OCI-LY3 (cell line): Measurements from ENCODE around the gene ANKIB1.

Experiments used
- H2AFZ ChIP-seq: fragments of 200-600, 300-600 bp; shearing (Covaris generic); 2 replicates; pipeline ENCODE4 v1.6.0; 2014; ENCODE audit warnings: antibody characterized with exemption, low read depth, low read length
- H3K27ac ChIP-seq: fragments of 200-600, 300-600 bp; sonication (generic); 2 replicates; pipeline ENCODE4 v1.5.1; 2014; ENCODE audit warnings: mild to moderate bottlenecking, low read length, moderate library complexity, mixed read lengths
- H3K27me3 ChIP-seq: fragments of 200-600, 300-600 bp; sonication (generic); 2 replicates; pipeline ENCODE4 v1.6.1; 2014; ENCODE audit warnings: low read depth, low read length, mixed read lengths
- H3K36me3 ChIP-seq: fragments of 200-600, 300-600 bp; sonication (generic); replicated peaks from 2 replicates; pipeline ENCODE3; 2014; ENCODE audit warnings: low read depth, low read length, mixed read lengths
- H3K4me1 ChIP-seq: fragments of 300-600, 200-600 bp; sonication (generic); 2 replicates; pipeline ENCODE4 v1.6.1; 2014; ENCODE audit warnings: low read length, mixed read lengths
- H3K4me2 ChIP-seq: fragments of 200-600, 300-600 bp; sonication (generic); 2 replicates; pipeline ENCODE4 v1.6.1; 2014; ENCODE audit warnings: low read length, mixed read lengths
- H3K4me3 ChIP-seq: fragments of 300-600, 200-600 bp; sonication (generic); 2 replicates; pipeline ENCODE4 v1.5.1; 2014; ENCODE audit warnings: antibody characterized with exemption, mild to moderate bottlenecking, low read length, moderate library complexity
- H3K79me2 ChIP-seq: fragments of 300-600, 200-600 bp; shearing (Covaris generic); 2 replicates; pipeline ENCODE4 v1.6.1; 2014; ENCODE audit warnings: mild to moderate bottlenecking, low read length, mixed read lengths
- H3K9ac ChIP-seq: fragments of 300-600, 200-600 bp; shearing (Covaris generic); 2 replicates; pipeline ENCODE4 v1.6.0; 2014; ENCODE audit warnings: mild to moderate bottlenecking, low read length, moderate library complexity
- H3K9me3 ChIP-seq: fragments of 200-600, 300-600 bp; shearing (Covaris generic); 2 replicates; pipeline ENCODE4 v1.6.1; 2014; ENCODE audit warnings: low read length, mixed read lengths; ENCODE audit not compliant: insufficient read depth
- H4K20me1 ChIP-seq: fragments of 200-600, 300-600 bp; sonication (generic); 2 replicates; pipeline ENCODE4 v1.6.1; 2016; ENCODE audit warnings: low read length, mixed read lengths; ENCODE audit not compliant: insufficient read depth
- CTCF ChIP-seq: fragments of 200-600, 300-600 bp; sonication (generic); IDR thresholded peaks from 2 replicates; pipeline ENCODE4 v1.5.1; 2014; ENCODE audit warnings: antibody characterized with exemption, low read length, low read depth
- EZH2phosphoT487 ChIP-seq: fragments of 200-600 bp; shearing (Covaris generic); IDR thresholded peaks from 2 replicates; pipeline ENCODE4 v1.6.1; 2018; ENCODE audit warnings: antibody characterized with exemption, mixed run types, low read depth

The ANKIB1 gene

GRCh38 chr7:92292981-92293380 lies 47.2 kb downstream of the ANKIB1 start:
- Histone ChIP-seq H3K36me3 (peaks cover 5% of the 10 kb centered on the region), H3K79me2 (peaks cover 11% of the 10 kb centered on the region; the same call in 1 of the 2 replicates), H3K4me1 (peaks cover 7% of the 10 kb centered on the region; the same call in 1 of the 2 replicates)

DNA sequence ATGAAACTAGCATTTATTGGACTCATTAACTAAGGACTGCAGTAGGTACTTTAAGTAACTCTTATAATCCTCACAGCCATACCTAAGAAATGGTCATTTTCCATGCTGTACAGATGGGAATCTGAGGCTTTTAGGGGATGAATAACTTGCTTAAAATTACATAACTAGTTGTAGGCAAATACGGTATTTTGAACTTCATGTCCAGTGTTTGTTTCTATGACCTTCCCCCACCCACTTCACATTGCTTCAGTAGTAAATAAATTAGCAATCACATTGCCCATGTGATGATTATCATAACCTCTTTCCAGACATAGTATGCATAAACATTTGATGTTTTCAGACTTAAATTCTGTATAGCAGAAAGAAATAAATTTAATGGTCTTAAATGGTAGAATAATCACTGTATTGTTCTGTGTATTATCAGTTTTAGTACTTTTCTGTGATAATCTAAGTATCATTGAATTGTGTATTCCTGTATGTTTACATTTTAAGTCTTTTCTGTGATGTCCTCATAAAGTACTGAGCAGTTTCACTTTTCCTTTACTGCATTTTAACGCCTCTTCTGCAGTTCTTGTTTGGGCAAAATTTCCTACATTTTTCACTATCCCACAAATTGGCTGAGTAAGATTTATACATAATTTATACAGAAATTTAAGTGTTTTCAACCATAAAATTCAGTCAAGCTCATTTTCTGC lies 48.3 kb downstream of the ANKIB1 start:
- Histone ChIP-seq H3K9ac (no peak overlapping the region), H3K4me1 (peaks cover 6% of the 10 kb centered on the region; the same call in 1 of the 2 replicates), H3K79me2 (0 out of 2 replicates have a peak, but pooled peaks cover 4% of the 10 kb centered on the region), H3K27me3 (no peaks in the 10 kb centered on the region), H3K4me2 (no peak overlapping the region), H3K27ac (no peak overlapping the region), H2AFZ (no peak overlapping the region), H4K20me1 (no peaks in the 10 kb centered on the region), H3K9me3 (no peaks in the 10 kb centered on the region), H3K4me3 (no peak overlapping the region), H3K36me3 (no peaks in the 10 kb centered on the region)
- TF ChIP-seq CTCF, result no peak
- TF ChIP-seq EZH2phosphoT487, result no peak

More at GRCh38 chr7:92292981-92293380, 47.2 kb downstream of the ANKIB1 start:
- Histone ChIP-seq H2AFZ (no peak overlapping the region), H3K4me2 (no peak overlapping the region), H3K27ac (no peak overlapping the region), H3K9me3 (no peaks in the 10 kb centered on the region), H3K9ac (no peak overlapping the region), H3K4me3 (no peak overlapping the region), H4K20me1 (no peaks in the 10 kb centered on the region), H3K27me3 (no peaks in the 10 kb centered on the region)
- TF ChIP-seq EZH2phosphoT487, result no peak
- no peak for TF ChIP-seq CTCF

DNA sequence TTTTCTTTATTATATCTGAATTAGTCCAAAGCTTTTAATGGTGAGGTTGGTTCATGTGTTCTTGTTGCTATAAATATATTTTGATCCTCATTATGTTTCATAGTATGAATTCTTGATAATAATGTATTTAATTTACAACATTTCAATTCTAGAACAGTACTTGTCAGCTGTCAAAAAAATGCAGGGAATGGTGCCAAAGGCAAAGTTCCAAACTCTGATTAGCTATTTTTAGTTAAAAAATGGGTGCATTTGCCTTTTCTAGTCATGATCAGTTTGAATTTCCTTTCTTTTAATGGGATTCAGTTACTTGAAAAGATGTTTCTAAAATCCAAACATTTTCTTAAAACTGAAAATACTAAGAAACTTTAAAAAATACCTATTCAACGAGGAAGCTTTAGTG lies 49.6 kb downstream of the ANKIB1 start:
- peaks cover 3% of the 10 kb centered on the region; the same call in 1 of the 2 replicates for H3K4me1 ChIP-seq
- no peak overlapping the region for H2AFZ ChIP-seq
- TF ChIP-seq CTCF (no peak), EZH2phosphoT487 (no peak)
- H3K27me3 ChIP-seq, result no peaks in the 10 kb centered on the region
- no peak overlapping the region for H3K9ac ChIP-seq
- no peak overlapping the region for H3K4me3 ChIP-seq
- no peak overlapping the region for H3K27ac ChIP-seq
- H3K79me2 ChIP-seq, result no peaks in the 10 kb centered on the region
- H3K36me3 ChIP-seq, result no peaks in the 10 kb centered on the region
- H3K4me2 ChIP-seq, result no peak overlapping the region
- H3K9me3 ChIP-seq, result no peaks in the 10 kb centered on the region
- no peaks in the 10 kb centered on the region for H4K20me1 ChIP-seq

DNA sequence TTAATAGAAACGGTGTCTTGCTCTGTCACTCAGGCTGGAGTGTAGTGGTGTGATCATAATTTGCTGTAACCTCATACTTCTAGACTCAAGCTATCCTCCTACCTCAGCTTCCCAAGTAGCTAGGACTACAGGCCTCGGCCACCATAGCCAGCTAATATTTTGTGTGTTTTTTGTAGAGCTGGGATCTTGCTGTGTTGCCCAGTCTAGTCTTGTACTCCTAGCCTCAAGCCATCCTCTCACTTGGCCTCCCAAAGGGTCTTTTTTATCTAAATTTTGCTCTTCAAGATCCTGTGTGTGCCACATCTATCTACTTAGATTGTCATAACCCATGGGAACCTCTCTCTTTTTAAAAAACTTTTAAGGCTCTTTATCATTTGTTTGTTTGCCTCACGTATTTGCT lies 50.5 kb downstream of the ANKIB1 start:
- no peaks in the 10 kb centered on the region for H3K79me2 ChIP-seq
- H3K9me3 ChIP-seq, result no peaks in the 10 kb centered on the region
- H3K4me3 ChIP-seq, result no peak overlapping the region
- TF ChIP-seq EZH2phosphoT487, result no peak
- TF ChIP-seq CTCF, result no peak
- no peaks in the 10 kb centered on the region for H3K36me3 ChIP-seq
- H3K27me3 ChIP-seq, result no peaks in the 10 kb centered on the region
- no peak overlapping the region for H3K9ac ChIP-seq
- peaks cover 3% of the 10 kb centered on the region; the same call in 1 of the 2 replicates for H3K4me1 ChIP-seq
- H3K4me2 ChIP-seq, result no peak overlapping the region
- no peak overlapping the region for H2AFZ ChIP-seq
- no peaks in the 10 kb centered on the region for H4K20me1 ChIP-seq
- no peak overlapping the region for H3K27ac ChIP-seq
